ENCODE measurements around the gene EEF1A2.

DNA sequence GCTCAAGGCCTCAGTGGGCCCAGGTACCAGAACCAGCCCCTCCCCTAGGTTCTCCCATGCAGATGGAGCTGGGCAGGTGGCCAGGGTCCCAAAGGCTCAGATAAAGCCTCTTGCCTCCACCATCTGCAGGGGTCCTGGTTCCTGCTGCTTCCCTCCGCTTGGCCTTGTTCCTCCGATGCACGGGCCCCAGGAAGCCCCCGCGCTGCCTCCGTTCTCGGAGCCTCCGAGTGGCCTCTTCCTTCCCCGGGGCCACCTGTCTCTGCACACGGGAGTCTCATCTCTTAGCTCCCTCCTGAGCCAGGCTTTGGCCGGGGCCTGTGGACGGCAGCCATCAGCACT, 40.2 kb upstream of the EEF1A2 start:
- TF ChIP-seq, protein P1, sequence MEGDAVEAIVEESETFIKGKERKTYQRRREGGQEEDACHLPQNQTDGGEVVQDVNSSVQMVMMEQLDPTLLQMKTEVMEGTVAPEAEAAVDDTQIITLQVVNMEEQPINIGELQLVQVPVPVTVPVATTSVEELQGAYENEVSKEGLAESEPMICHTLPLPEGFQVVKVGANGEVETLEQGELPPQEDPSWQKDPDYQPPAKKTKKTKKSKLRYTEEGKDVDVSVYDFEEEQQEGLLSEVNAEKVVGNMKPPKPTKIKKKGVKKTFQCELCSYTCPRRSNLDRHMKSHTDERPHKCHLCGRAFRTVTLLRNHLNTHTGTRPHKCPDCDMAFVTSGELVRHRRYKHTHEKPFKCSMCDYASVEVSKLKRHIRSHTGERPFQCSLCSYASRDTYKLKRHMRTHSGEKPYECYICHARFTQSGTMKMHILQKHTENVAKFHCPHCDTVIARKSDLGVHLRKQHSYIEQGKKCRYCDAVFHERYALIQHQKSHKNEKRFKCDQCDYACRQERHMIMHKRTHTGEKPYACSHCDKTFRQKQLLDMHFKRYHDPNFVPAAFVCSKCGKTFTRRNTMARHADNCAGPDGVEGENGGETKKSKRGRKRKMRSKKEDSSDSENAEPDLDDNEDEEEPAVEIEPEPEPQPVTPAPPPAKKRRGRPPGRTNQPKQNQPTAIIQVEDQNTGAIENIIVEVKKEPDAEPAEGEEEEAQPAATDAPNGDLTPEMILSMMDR (IDR thresholded peaks at IDR 0.05) = no peak
- TF ChIP-seq EZH2 (IDR thresholded peaks at IDR 0.05) (no peak), EZH2phosphoT487 (IDR thresholded peaks at IDR 0.05) (no peak)
